T-helper 9 cell (primary cell): ENCODE measurements around the gene SLC1A2.

ENCODE experiments used
- DNase-seq: peaks from one replicate; pipeline ENCODE4 v3.0.0-alpha.2; 2020

Gene SLC1A2

GRCh38 chr11:35323076-35323868, 96.1 kb downstream of the SLC1A2 start:
- no peak for DNase-seq

- no peak for DNase-seq
Observed at GRCh38 chr11:35322318-35322979, 96.9 kb downstream of the SLC1A2 start.

GRCh38 chr11:35321532-35322317, 97.6 kb downstream of the SLC1A2 start:
- DNase-seq, result no peak

- no peak for DNase-seq
Observed at GRCh38 chr11:35321111-35321510, 98.2 kb downstream of the SLC1A2 start.

- DNase-seq, result no peak
Observed at GRCh38 chr11:35318977-35319925, 100.1 kb downstream of the SLC1A2 start.

GRCh38 chr11:35318309-35318708, 101.0 kb downstream of the SLC1A2 start:
- no peak for DNase-seq

GRCh38 chr11:35317253-35317652, 102.1 kb downstream of the SLC1A2 start:
- no peak for DNase-seq

- no peak for DNase-seq
Observed at GRCh38 chr11:35316161-35316560, 103.2 kb downstream of the SLC1A2 start.

GRCh38 chr11:35313760-35314153, 105.6 kb downstream of the SLC1A2 start:
- DNase-seq, result no peak

- no peak for DNase-seq
Observed at GRCh38 chr11:35313066-35313759, 106.1 kb downstream of the SLC1A2 start.

GRCh38 chr11:35311331-35311730, 108.0 kb downstream of the SLC1A2 start:
- DNase-seq, result no peak

GRCh38 chr11:35308157-35308556, 111.2 kb downstream of the SLC1A2 start:
- no peak for DNase-seq

GRCh38 chr11:35307221-35307621, 112.1 kb downstream of the SLC1A2 start:
- no peak for DNase-seq

- peak; percentile 7 for DNase-seq
Observed at GRCh38 chr11:35305670-35306382, 113.5 kb downstream of the SLC1A2 start.

- no peak for DNase-seq
Observed at GRCh38 chr11:35304900-35305460, 114.4 kb downstream of the SLC1A2 start.

- no peak for DNase-seq
Observed at GRCh38 chr11:35304386-35304775, 115.0 kb downstream of the SLC1A2 start.

GRCh38 chr11:35303596-35304385, 115.6 kb downstream of the SLC1A2 start:
- no peak for DNase-seq

GRCh38 chr11:35302398-35302797, 117.0 kb downstream of the SLC1A2 start:
- DNase-seq, result no peak

- DNase-seq, result no peak
Observed at GRCh38 chr11:35298369-35298768, 121.0 kb downstream of the SLC1A2 start.

- DNase-seq, result no peak
Observed at GRCh38 chr11:35295751-35296150, 123.6 kb downstream of the SLC1A2 start.
